IMR-90 (cell line): ENCODE results near the gene PRKCA. TPM values are rescaled to one million over a fixed set of nuclear protein-coding genes. Genes with fewer than 3 reads are reported as not detected.

Experiments used
- ATAC-seq: fragments of 200-7000 bp; cut with Tn5 transposase; 2 replicates; pipeline ENCODE4 v1.9.1; 2020; ENCODE audit warnings: low read depth, mild to moderate bottlenecking, moderate library complexity
- BruUV-seq: library from RNA; stranded (reverse); fragments of 400-500 nt; replicated peaks from 2 replicates; lab custom pipeline; 2021; lab: Mats Ljungman, UMichigan
- CTCF ChIA-PET: fragments of 300-600 bp; formaldehyde crosslinking; extraction: SDS; loops from one replicate; lab custom pipeline; 2021; ENCODE audit warnings: antibody characterized with exemption; lab: Yijun Ruan, JAX
- POLR2A ChIA-PET: fragments of 300-600 bp; sonication (Branson Sonifier 250); formaldehyde crosslinking; loops from one replicate; lab custom pipeline; 2022; ENCODE audit warnings: antibody characterized with exemption; ENCODE audit not compliant: unreplicated experiment; lab: Charles Lee
- DNase-seq: peaks from one replicate; pipeline ENCODE4 v3.0.0; 2013
- H2AFZ ChIP-seq: replicated peaks from 2 replicates; pipeline ENCODE3; 2013; ENCODE audit warnings: low read length, mild to moderate bottlenecking; ENCODE audit not compliant: poor library complexity
- H2AK5ac ChIP-seq: 2 replicates; pipeline ENCODE4 v1.6.1; 2013; ENCODE audit warnings: low read depth, low read length, inconsistent platforms
- H2AK9ac ChIP-seq: replicated peaks from 2 replicates; pipeline ENCODE3; 2013; ENCODE audit warnings: mild to moderate bottlenecking, low read depth, low read length, moderate library complexity; ENCODE audit not compliant: poor library complexity
- H2BK120ac ChIP-seq: 2 replicates; pipeline ENCODE4 v1.6.1; 2013; ENCODE audit warnings: low read depth, low read length, inconsistent platforms
- H2BK15ac ChIP-seq: 3 replicates; pipeline ENCODE4 v1.6.1; 2013; ENCODE audit warnings: low read depth, low read length, inconsistent platforms
- H2BK20ac ChIP-seq: 2 replicates; pipeline ENCODE4 v1.6.1; 2013; ENCODE audit warnings: low read depth, mild to moderate bottlenecking, inconsistent platforms, low read length, moderate library complexity
- H2BK5ac ChIP-seq: 2 replicates; pipeline ENCODE4 v1.6.1; 2013; ENCODE audit warnings: mild to moderate bottlenecking, low read depth, low read length, inconsistent platforms; ENCODE audit not compliant: poor library complexity, severe bottlenecking
- H3K14ac ChIP-seq: replicated peaks from 2 replicates; pipeline ENCODE4 v1.6.1; 2013; ENCODE audit warnings: low read depth, low read length, inconsistent platforms
- H3K18ac ChIP-seq: 2 replicates; pipeline ENCODE4 v1.6.1; 2013; ENCODE audit warnings: low read depth, low read length, control low read depth
- H3K23ac ChIP-seq: 2 replicates; pipeline ENCODE4 v1.6.1; 2013; ENCODE audit warnings: low read depth, low read length, inconsistent platforms
- H3K27ac ChIP-seq: 2 replicates; pipeline ENCODE4 v1.5.1; 2013; ENCODE audit warnings: mild to moderate bottlenecking, control low read depth, low read length; ENCODE audit not compliant: insufficient read depth
- H3K27me3 ChIP-seq: 2 replicates; pipeline ENCODE4 v1.6.1; 2013; ENCODE audit warnings: low read length; ENCODE audit not compliant: control insufficient read depth, insufficient read depth
- H3K36me3 ChIP-seq: 2 replicates; pipeline ENCODE4 v1.6.1; 2013; ENCODE audit warnings: low read length, mixed read lengths; ENCODE audit not compliant: control insufficient read depth, insufficient read depth
- H3K4ac ChIP-seq: 2 replicates; pipeline ENCODE4 v1.6.1; 2013; ENCODE audit warnings: low read depth, low read length, inconsistent platforms
- H3K4me1 ChIP-seq: 2 replicates; pipeline ENCODE4 v1.6.1; 2013; ENCODE audit warnings: low read length, mixed read lengths; ENCODE audit not compliant: control insufficient read depth, insufficient read depth
- H3K4me2 ChIP-seq: 2 replicates; pipeline ENCODE4 v1.6.1; 2013; ENCODE audit warnings: low read depth, mild to moderate bottlenecking, control low read depth, low read length, moderate library complexity
- H3K4me3 ChIP-seq: 2 replicates; pipeline ENCODE4 v1.5.1; 2013; ENCODE audit warnings: low read depth, mild to moderate bottlenecking, control low read depth, low read length, moderate library complexity; ENCODE audit not compliant: insufficient read depth
- H3K56ac ChIP-seq: 2 replicates; pipeline ENCODE4 v1.6.1; 2013; ENCODE audit warnings: low read length, inconsistent platforms; ENCODE audit not compliant: insufficient read depth; ENCODE audit errors: extremely low read depth
- H3K79me1 ChIP-seq, 2 experiments: 2 replicates each; pipeline ENCODE4 v1.6.1; 2013; ENCODE audit warnings: low read length in 2 of 2, inconsistent platforms in 1 of 2, low read depth in 1 of 2
- H3K9ac ChIP-seq: 2 replicates; pipeline ENCODE4 v1.6.1; 2013; ENCODE audit warnings: low read depth, low read length, control low read depth
- H3K9me1 ChIP-seq: 2 replicates; pipeline ENCODE4 v1.6.1; 2013; ENCODE audit warnings: low read length, inconsistent platforms; ENCODE audit not compliant: insufficient read depth
- H3K9me3 ChIP-seq: 2 replicates; pipeline ENCODE4 v1.6.1; 2013; ENCODE audit warnings: low read length; ENCODE audit not compliant: control insufficient read depth, insufficient read depth
- H4K20me1 ChIP-seq: 2 replicates; pipeline ENCODE4 v1.6.1; 2013; ENCODE audit warnings: low read length, inconsistent platforms; ENCODE audit not compliant: insufficient read depth
- H4K5ac ChIP-seq: 2 replicates; pipeline ENCODE4 v1.6.1; 2013; ENCODE audit warnings: mild to moderate bottlenecking, low read depth, low read length, control low read depth
- H4K8ac ChIP-seq, 2 experiments: 2 replicates each; pipeline ENCODE4 v1.6.1; 2013; ENCODE audit warnings: low read depth in 2 of 2, low read length in 2 of 2, control low read depth in 1 of 2, inconsistent platforms in 1 of 2
- H4K91ac ChIP-seq: 2 replicates; pipeline ENCODE4 v1.6.1; 2013; ENCODE audit warnings: low read depth, low read length, inconsistent platforms; ENCODE audit not compliant: insufficient read depth
- BHLHE40 ChIP-seq: fragments of 150-350 bp; IDR thresholded peaks from 2 replicates; pipeline ENCODE4 v1.6.1; 2016; ENCODE audit warnings: mild to moderate bottlenecking, low read depth, low read length
- CEBPB ChIP-seq: IDR thresholded peaks from 2 replicates; pipeline ENCODE4 v1.6.1; 2012; ENCODE audit warnings: low read depth, low read length, improper control_type of control experiment
- CHD1 ChIP-seq: IDR thresholded peaks from 2 replicates; pipeline ENCODE4 v1.6.1; 2012; ENCODE audit warnings: low read depth, low read length, improper control_type of control experiment
- CTCF ChIP-seq: conservative IDR thresholded peaks from 2 replicates; pipeline ENCODE4 v1.5.1; 2012; ENCODE audit warnings: mild to moderate bottlenecking, low read depth, low read length, improper control_type of control experiment
- ELK1 ChIP-seq: fragments of 150-350 bp; IDR thresholded peaks from 2 replicates; pipeline ENCODE4 v1.6.1; 2016; ENCODE audit warnings: low read depth, mild to moderate bottlenecking, low read length, moderate library complexity, borderline replicate concordance
- FOS ChIP-seq: fragments of 150-350 bp; IDR thresholded peaks from 2 replicates; pipeline ENCODE4 v1.6.1; 2016; ENCODE audit warnings: low read depth, low read length
- MAFK ChIP-seq: IDR thresholded peaks from 2 replicates; pipeline ENCODE4 v1.6.1; 2012; ENCODE audit warnings: low read depth, low read length, improper control_type of control experiment
- MAZ ChIP-seq: IDR thresholded peaks from 2 replicates; pipeline ENCODE4 v1.6.1; 2012; ENCODE audit warnings: low read depth, mild to moderate bottlenecking, low read length, improper control_type of control experiment, moderate library complexity, borderline replicate concordance
- MXI1 ChIP-seq: IDR thresholded peaks from 2 replicates; pipeline ENCODE4 v1.6.1; 2012; ENCODE audit warnings: low read depth, mild to moderate bottlenecking, low read length, moderate library complexity, borderline replicate concordance
- NFE2L2 ChIP-seq: fragments of 150-350 bp; IDR thresholded peaks from 2 replicates; pipeline ENCODE4 v1.6.1; 2016; ENCODE audit warnings: low read depth, mild to moderate bottlenecking, low read length
- POLR2A ChIP-seq: IDR thresholded peaks from 2 replicates; pipeline ENCODE4 v1.6.1; 2012; ENCODE audit warnings: mild to moderate bottlenecking, low read depth, low read length
- RAD21 ChIP-seq: IDR thresholded peaks from 2 replicates; pipeline ENCODE4 v1.6.1; 2012; ENCODE audit warnings: low read length, improper control_type of control experiment
- RCOR1 ChIP-seq: IDR thresholded peaks from 2 replicates; pipeline ENCODE4 v1.6.1; 2012; ENCODE audit warnings: mild to moderate bottlenecking, low read length, improper control_type of control experiment; ENCODE audit not compliant: insufficient replicate concordance
- RFX5 ChIP-seq: IDR thresholded peaks from 2 replicates; pipeline ENCODE4 v1.8.0; 2012; ENCODE audit warnings: low read depth, mild to moderate bottlenecking, low read length, moderate library complexity
- SMC3 ChIP-seq: fragments of 150-350 bp; IDR thresholded peaks from 2 replicates; pipeline ENCODE4 v1.6.1; 2016; ENCODE audit warnings: low read depth, mild to moderate bottlenecking, antibody characterized with exemption, low read length, moderate library complexity
- USF2 ChIP-seq: fragments of 150-350 bp; IDR thresholded peaks from 2 replicates; pipeline ENCODE4 v1.6.1; 2017; ENCODE audit warnings: mild to moderate bottlenecking, antibody characterized with exemption, low read length, low read depth
- WGBS, 2 experiments: methylation state at CpG; one replicate each; pipeline versions ENCODE4 v1.1.5 to v1.1.7; 2013; ENCODE audit warnings: missing lambda C conversion rate in 2 of 2; ENCODE audit not compliant: insufficient read length in 1 of 2; ENCODE audit errors: extremely low coverage in 2 of 2; 5-methylcytosine and 5-hydroxymethylcytosine counted together
- dilution Hi-C: fragments of 300-500 bp; cut with HindIII; formaldehyde crosslinking; loops from one replicate; pipeline ENCODE4 v1.14.3; 2018; ENCODE audit warnings: low sequenced_read_pairs; ENCODE audit not compliant: unreplicated experiment
- in situ Hi-C: fragments of 300-500 bp; cut with MboI; formaldehyde crosslinking; loops from 3 replicates; pipeline ENCODE4 v1.14.3; 2019; ENCODE audit warnings: low sequenced_read_pairs, inconsistent platforms, mixed read lengths
- intact Hi-C: fragments of 100-400 bp; cut with micrococcal nuclease; formaldehyde crosslinking; loops from 2 replicates; pipeline ENCODE4 v1.10.0; 2022
- polyA plus RNA-seq, 3 experiments: library from polyadenylated mRNA; depleted of rRNA; stranded (reverse); fragments of >200 nt; gene quantifications; 2 replicates each; pipeline ENCODE4 v1.2.3, GENCODE V29; 2012; ENCODE audit warnings: low replicate concordance in 1 of 3
- total RNA-seq: library from RNA; depleted of rRNA; stranded (reverse); fragments of >200 nt; gene quantifications from 2 replicates; pipeline ENCODE4 v1.2.3, GENCODE V29; 2012

PRKCA gene
- total and polyA plus RNA-seq, 2 of the 4 experiments (the other 2 are of a cell fraction), result 31.0 to 46.0 TPM

GRCh38 chr17:66491213-66491612, 188.8 kb downstream of the PRKCA start:
- H4K5ac ChIP-seq, result no peak overlapping the region
- H2BK15ac ChIP-seq, result no peak overlapping the region
- BruUV-seq, result no TSS peak
- no peak overlapping the region for H2AK9ac ChIP-seq
- peaks cover 18% of the 10 kb centered on the region for H3K9me1 ChIP-seq
- peaks cover 17% of the 10 kb centered on the region for H3K4me1 ChIP-seq
- H3K56ac ChIP-seq, result no peak overlapping the region
- in situ Hi-C loops, result no loop called here
- H4K8ac ChIP-seq, result no peak overlapping the region
- no CpG with 5 or more reads among the region's 2 CpGs for WGBS, 2 experiments
- H3K27ac ChIP-seq, result no peak overlapping the region
- H3K4ac ChIP-seq, result no peak overlapping the region
- ATAC-seq (no peak), DNase-seq (no peak)
- no peaks in the 10 kb centered on the region for H3K9me3 ChIP-seq
- no peak overlapping the region for H4K91ac ChIP-seq
- 0 out of 2 replicates have a peak overlapping the region, but pooled peaks have one; percentile 25 for H3K14ac ChIP-seq
- peaks cover 11% of the 10 kb centered on the region; the same call in 1 of the 2 replicates for H4K20me1 ChIP-seq
- H3K4me2 ChIP-seq, result no peak overlapping the region
- H2AK5ac ChIP-seq, result no peak overlapping the region
- no peak overlapping the region for H2BK20ac ChIP-seq
- no peak overlapping the region for H3K18ac ChIP-seq
- CTCF ChIA-PET, result no interaction called here
- H2BK5ac ChIP-seq, result no peak overlapping the region
- POLR2A ChIA-PET, result no interaction called here
- no peak overlapping the region for H3K23ac ChIP-seq
- TF ChIP-seq CEBPB (no peak), CHD1 (no peak), MAZ (no peak), SMC3 (no peak), CTCF (no peak), RFX5 (no peak), USF2 (no peak), NFE2L2 (no peak), MXI1 (no peak), BHLHE40 (no peak), MAFK (no peak), FOS (no peak), ELK1 (no peak), POLR2A (no peak), RCOR1 (no peak), RAD21 (no peak)
- H3K4me3 ChIP-seq, result no peak overlapping the region
- H3K79me1 ChIP-seq, result peaks cover 41 to 69% of the 10 kb centered on the region in 2 experiments
- H2AFZ ChIP-seq, result no peak overlapping the region
- dilution Hi-C loops, result no loop called here
- no peak overlapping the region for H2BK120ac ChIP-seq
- H3K9ac ChIP-seq, result no peak overlapping the region
- no peaks in the 10 kb centered on the region for H3K27me3 ChIP-seq
- peaks cover 2% of the 10 kb centered on the region; the same call in 1 of the 2 replicates for H3K36me3 ChIP-seq
- intact Hi-C loops, result no loop called here
